ENCODE measurements around the gene CCBE1. TPM values are rescaled to one million over a fixed set of nuclear protein-coding genes. Genes with fewer than 3 reads are reported as not detected.

Gene CCBE1
- total and polyA plus RNA-seq, 9 of the 15 experiments (the other 6 are each of a cell fraction or from before 2014, with no cell fraction given) = 0.20 TPM; not detected in 8

- Histone ChIP-seq H3K79me2 (ENCODE audit: control insufficient read depth, insufficient read depth, low read length) (no peaks in the 10 kb centered on the region), H3K9me3 (replicated peaks; ENCODE audit: control insufficient read depth, insufficient read depth, low read depth, low read length) (no peaks in the 10 kb centered on the region), H2AFZ (ENCODE audit: low read depth, low read length) (no peak overlapping the region), H3K4me1 (replicated peaks in 1 of 2; ENCODE audit: control insufficient read depth in 2 of 2, insufficient read depth in 2 of 2, low read length in 2 of 2) (no peaks in the 10 kb centered on the region), H3K4me3 (no peak overlapping the region), H3K9me1 (ENCODE audit: control insufficient read depth, insufficient read depth, low read length) (no peaks in the 10 kb centered on the region), H3K4me2 (ENCODE audit: insufficient read depth, low read length) (no peak overlapping the region), H3K27me3 (ENCODE audit: control insufficient read depth in 2 of 2, insufficient read depth in 2 of 2, low read length in 2 of 2) (peaks cover 0 to 5% of the 10 kb centered on the region in 2 experiments; a peak in 3 of 5 replicates), H3K9ac (ENCODE audit: insufficient read depth in 1 of 2, low read depth in 2 of 2, low read length in 2 of 2) (no peak overlapping the region), H4K20me1 (replicated peaks; ENCODE audit: control insufficient read depth, insufficient read depth, low read length) (no peaks in the 10 kb centered on the region), H3K36me3 (ENCODE audit: control insufficient read depth, insufficient read depth, low read length) (no peaks in the 10 kb centered on the region), H3K27ac (ENCODE audit: extremely low read depth, low read depth, low read length) (no peak overlapping the region)
- 6% methylated on average over 4 of the region's 4 CpGs for WGBS (ENCODE audit: insufficient coverage, low coverage, missing lambda C conversion rate)
- ChIA-PET CTCF (ENCODE audit: low intra/inter-chr PET ratio) (no interaction called here), POLR2A (no interaction called here)
- TF ChIP-seq NELFE (IDR thresholded peaks at IDR 0.05; ENCODE audit: insufficient read depth, insufficient read length) (no peak), PTBP1 (IDR thresholded peaks at IDR 0.05; ENCODE audit: low read depth, low read length) (no peak), GMEB1 (CRISPR knock-in tag; IDR thresholded peaks at IDR 0.05) (no peak), ZNF133 (CRISPR knock-in tag; IDR thresholded peaks at IDR 0.05) (no peak), ATF7 (IDR thresholded peaks at IDR 0.05) (no peak), SRSF9 (IDR thresholded peaks at IDR 0.05; ENCODE audit: borderline replicate concordance, low read depth, low read length) (no peak)
- ATAC-seq (no peak), DNase-seq (ENCODE audit: extremely low read depth in 1 of 4, low spot score in 3 of 4) (no peak), FAIRE-seq (no peak)
- BruUV-seq (replicated peaks) = no TSS peak
- intact Hi-C loops (cut with micrococcal nuclease) = no loop called here
- in situ Hi-C loops (cut with MboI) = no loop called here
Observed at GRCh38 chr18:59660366-59660765, 36.9 kb downstream of the CCBE1 start.
